Measurements from ENCODE around the gene URB2.
"Not testable (repeated sequence)": the region's sequence is repeated elsewhere in the genome, so short reads cannot be mapped to it uniquely, and the experiment has no call there.

Gene URB2

DNA sequence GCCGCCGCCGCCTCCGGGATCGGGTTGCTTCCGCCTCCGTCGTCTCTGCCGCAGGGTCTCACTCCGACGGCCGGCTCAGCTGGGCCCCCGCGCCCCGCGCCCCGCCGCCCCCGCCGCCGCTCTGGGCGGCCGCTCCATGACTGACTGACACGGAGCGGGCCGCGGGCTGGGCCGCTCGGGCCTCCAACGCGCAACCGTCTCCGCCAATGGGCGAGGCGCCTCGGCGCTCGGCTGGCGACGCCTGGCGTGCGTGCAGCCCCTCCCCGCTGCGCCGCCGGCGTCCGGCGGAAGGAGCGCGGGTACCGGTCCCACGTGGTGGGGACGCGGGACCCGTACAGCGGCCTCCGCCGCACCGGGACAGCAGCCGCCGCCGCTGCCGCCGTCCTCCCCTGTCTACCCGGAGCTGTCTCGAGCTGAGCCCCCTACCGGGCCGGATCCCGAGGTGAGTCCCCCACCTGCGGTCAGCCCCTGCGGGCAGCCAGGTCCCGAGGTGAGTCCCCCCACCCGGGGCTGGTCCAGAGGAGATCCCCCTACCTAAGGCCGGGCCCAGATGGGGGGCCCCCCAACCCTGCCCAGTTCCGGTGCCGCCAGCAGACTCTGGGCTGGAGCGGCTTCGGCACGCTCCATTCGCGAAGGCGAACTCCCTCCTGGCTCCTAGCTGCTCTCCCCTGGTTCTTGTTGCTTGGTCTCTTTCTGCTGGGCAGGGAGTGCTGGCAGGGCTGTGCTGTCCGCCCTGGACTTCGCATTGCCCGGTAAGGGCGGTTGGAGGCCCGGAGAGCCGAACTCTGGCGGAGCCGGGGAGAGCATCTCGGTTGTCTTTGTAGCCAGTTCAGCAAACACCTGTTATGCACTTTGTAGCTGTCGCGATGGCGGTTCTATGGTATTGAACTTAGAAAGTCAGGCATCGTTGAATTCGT is at the start of gene URB2, which contains the start of gene TAF5L:
TSS of gene URB2 (plus strand) at position 333 of the 917 bp plus-strand sequence. CDS start 1,387 bp downstream, outside the sequence.
TSS of gene TAF5L (minus strand) at position 208 of the 917 bp plus-strand sequence. CDS start 11,640 bp downstream, outside the sequence.
- peak; percentile 52 to 62 for DNase-seq (ENCODE audit: low read depth in 2 of 2, low spot score in 1 of 2)

DNA sequence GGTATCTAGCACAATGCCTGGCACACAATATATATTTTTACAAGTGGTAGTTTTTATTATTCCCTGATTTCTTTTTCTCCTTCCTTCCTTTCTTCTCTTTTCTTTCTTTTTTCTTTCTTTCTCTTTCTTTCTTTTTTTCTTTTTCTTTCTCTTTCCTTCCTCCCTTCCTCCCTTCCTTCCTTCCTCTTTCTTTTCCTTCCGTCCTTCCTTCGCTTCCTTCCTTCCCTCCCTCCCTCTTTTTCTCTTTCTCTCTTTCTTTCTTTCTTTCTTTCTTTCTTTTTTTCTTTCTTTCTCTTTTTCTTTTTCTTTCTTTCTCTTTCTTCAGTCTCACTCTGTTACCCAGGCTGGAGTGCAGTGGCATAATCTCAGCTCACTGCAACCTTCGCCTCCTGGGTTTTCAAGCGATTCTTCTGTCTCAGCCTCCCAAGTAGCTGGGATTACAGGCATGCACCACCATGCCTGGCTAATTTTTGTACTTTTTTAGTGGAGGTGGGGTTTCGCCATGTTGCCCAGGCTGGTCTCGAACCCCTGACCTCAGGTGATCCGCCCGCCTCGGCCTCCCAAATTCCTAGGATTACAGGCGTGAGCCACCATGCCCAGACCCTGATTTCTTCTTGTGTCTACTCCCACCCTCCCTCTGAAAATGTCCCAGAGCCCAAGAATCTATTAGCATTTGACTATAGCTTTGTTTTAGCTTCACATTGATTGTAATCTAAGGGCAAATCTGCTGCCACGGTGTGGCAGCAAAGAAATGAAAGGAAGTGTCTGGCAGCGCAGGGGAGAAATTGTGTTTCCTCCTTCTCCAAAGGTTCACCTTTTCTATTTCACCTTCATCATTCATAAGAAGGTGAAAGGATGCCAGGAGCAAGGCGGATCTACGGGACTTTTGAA is 47.6 kb upstream of the URB2 start:
- DNase-seq (ENCODE audit: low read depth in 2 of 2, low spot score in 1 of 2) = no peak

- no peak for DNase-seq (ENCODE audit: low read depth in 2 of 2, low spot score in 1 of 2)
Measured at GRCh38 chr1:229579059-229579673, 46.9 kb upstream of the URB2 start.

DNA sequence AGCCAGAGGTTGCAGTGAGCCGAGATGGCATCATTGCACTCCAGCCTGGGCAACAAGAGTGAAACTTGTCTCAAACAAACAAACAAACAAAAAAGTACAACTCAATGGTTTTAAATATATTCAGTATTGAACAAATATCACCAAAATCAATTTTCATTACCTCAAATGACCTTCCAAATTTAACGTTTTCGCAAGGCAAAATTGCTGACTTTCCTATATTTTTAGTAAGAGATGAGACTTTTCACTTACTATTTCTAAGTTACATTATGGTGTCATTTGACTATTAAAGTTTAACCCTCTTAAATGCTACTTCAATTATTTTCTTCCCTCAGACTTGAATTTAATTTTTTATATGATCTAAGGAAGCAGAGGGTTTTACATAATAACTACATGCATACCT is 44.6 kb upstream of the URB2 start:
- DNase-seq (ENCODE audit: low read depth in 2 of 2, low spot score in 1 of 2) = no peak

GRCh38 chr1:229582011-229582694 is 43.9 kb upstream of the URB2 start:
- DNase-seq (ENCODE audit: low read depth in 2 of 2, low spot score in 1 of 2) = no peak

GRCh38 chr1:229582715-229583114 is 43.3 kb upstream of the URB2 start:
- DNase-seq (ENCODE audit: low read depth in 2 of 2, low spot score in 1 of 2) = no peak

DNA sequence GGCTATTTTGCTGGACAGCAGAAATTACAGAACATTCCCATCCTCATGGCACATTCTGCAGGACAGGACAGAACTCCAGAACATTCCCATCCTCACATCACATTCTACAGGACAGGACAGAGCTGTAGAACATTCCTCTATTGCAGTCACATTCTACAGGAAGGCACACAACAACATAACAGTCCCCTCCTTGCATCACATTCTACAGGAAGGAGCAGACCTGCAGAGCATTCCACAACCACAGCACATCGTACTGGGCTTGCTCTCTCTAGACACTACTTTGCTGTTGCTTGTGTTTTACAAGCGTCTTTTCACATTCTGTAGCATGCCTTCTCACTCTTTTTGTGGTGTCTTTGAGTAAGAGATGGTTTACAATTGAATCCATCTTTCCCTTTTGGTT is 40.7 kb upstream of the URB2 start:
- no peak for DNase-seq (ENCODE audit: low read depth in 2 of 2, low spot score in 1 of 2)

- no peak for DNase-seq (ENCODE audit: low read depth in 2 of 2, low spot score in 1 of 2)
Measured at GRCh38 chr1:229590119-229590518, 35.9 kb upstream of the URB2 start.

GRCh38 chr1:229593800-229594199 is 32.2 kb upstream of the URB2 start:
- no peak for DNase-seq (ENCODE audit: low read depth in 2 of 2, low spot score in 1 of 2)

DNA sequence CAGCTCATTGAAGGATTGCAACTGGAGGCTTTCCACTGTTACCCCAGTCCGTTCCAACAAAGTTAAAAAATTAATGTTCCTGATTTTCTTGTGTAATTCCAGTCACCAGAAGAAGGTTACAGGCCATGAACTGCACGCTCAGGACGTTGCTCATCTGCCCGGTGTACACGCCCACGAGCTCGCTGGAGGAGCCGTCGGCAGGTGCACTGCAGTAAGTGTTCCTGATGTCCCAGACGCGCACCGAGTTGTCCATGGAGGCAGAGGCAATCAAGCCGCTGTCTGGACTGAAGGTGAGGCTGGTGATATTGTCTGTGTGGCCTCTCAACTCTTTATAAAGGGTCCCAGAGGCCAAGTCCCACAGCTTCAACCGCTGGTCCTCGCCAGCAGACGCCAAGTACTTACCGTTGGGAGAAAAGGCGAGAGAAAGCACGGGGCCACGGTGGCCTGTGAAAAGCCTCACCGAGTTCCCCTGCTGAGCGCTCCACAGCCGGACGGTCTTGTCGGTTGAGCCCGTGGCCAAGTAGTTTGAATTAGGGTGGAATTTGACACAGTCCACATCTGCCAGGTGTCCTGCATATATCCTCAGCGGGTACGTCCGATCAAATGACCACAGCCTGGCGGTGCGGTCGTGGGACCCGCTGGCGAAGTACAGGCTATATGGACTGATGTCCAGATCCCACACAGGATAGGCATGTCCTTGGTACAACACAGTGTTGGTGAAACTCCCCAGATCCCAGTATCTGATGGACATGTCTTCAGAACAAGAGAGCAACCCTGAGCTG is 31.6 kb upstream of the URB2 start:
- no peak for DNase-seq (ENCODE audit: low read depth in 2 of 2, low spot score in 1 of 2)

GRCh38 chr1:229595876-229596275 is 30.2 kb upstream of the URB2 start:
- DNase-seq (ENCODE audit: low read depth in 2 of 2, low spot score in 1 of 2) = not testable (repeated sequence)

DNA sequence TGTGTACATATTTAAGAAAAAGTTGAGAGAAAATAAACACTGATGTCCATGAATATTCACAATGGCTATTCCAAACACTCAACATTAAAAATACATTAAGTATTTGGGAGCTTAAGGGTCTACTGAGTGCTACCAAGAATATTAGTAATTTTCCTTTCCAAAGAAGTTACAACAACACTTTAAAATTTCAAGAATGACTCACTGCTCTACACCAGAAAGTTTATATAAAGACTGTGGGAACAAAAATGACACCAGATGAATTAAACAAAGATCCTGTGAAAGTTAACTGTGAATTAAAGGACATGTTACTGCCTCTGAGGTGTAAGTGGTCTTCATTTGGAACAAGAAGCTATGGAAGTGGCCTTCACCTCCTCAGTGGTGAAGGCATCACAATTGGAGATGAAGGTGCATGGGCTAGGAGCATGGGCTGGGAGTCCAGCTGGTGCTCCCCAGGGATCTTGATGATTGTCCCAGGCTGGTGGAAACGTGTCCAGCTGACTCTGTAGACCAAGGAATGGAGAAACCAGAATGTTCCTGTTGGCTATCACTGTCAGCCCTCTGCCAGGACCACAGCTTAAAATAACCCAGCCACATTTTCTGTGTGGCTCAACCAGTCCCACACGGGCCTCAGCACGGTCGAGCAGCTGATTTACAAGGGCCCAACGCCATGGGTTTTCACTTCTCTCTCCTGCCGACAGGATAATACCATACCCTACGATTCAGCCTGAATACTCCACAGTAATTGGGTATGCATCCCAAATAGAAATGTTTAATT is 28.9 kb upstream of the URB2 start:
- DNase-seq (ENCODE audit: low read depth in 2 of 2, low spot score in 1 of 2) = no peak

- no peak for DNase-seq (ENCODE audit: low read depth in 2 of 2, low spot score in 1 of 2)
Measured at GRCh38 chr1:229597877-229598276, 28.2 kb upstream of the URB2 start.

- DNase-seq (ENCODE audit: low read depth in 2 of 2, low spot score in 1 of 2) = no peak
Measured at GRCh38 chr1:229599218-229599954, 26.7 kb upstream of the URB2 start.

GRCh38 chr1:229600229-229600628 is 25.8 kb upstream of the URB2 start:
- no peak for DNase-seq (ENCODE audit: low read depth in 2 of 2, low spot score in 1 of 2)

- no peak for DNase-seq (ENCODE audit: low read depth in 2 of 2, low spot score in 1 of 2)
Measured at GRCh38 chr1:229603371-229604005, 22.6 kb upstream of the URB2 start.

DNA sequence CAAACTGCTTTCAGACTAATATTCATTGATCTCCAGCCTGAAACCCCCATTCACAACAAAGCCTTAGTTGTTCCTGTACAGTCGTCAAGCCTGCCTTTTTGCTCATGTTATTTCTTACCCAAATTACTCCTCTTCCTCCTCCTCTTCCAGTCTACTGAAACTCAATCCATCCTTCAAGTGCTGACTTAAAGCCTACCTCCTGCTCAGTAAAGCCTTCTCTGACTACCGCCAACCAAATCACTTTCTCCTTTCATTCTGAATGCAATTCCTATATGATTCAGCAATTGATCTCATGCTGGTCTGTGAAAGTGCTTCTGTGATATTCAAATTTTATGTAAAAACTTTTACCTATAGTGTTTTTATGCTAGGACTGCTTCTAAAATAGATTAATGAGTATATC is 18.7 kb upstream of the URB2 start:
- DNase-seq (ENCODE audit: low read depth in 2 of 2, low spot score in 1 of 2) = no peak

GRCh38 chr1:229608590-229608989 is 17.5 kb upstream of the URB2 start:
- no peak for DNase-seq (ENCODE audit: low read depth in 2 of 2, low spot score in 1 of 2)
